Measurements from ENCODE around the gene C19orf73. TPM values are rescaled to one million over a fixed set of nuclear protein-coding genes. Genes with fewer than 3 reads are reported as not detected.
A peak's percentile ranks its signal among the peaks of the same experiment; 100 is the strongest.

The C19orf73 gene
- total RNA-seq, 1 donor: 0.54 TPM

DNA sequence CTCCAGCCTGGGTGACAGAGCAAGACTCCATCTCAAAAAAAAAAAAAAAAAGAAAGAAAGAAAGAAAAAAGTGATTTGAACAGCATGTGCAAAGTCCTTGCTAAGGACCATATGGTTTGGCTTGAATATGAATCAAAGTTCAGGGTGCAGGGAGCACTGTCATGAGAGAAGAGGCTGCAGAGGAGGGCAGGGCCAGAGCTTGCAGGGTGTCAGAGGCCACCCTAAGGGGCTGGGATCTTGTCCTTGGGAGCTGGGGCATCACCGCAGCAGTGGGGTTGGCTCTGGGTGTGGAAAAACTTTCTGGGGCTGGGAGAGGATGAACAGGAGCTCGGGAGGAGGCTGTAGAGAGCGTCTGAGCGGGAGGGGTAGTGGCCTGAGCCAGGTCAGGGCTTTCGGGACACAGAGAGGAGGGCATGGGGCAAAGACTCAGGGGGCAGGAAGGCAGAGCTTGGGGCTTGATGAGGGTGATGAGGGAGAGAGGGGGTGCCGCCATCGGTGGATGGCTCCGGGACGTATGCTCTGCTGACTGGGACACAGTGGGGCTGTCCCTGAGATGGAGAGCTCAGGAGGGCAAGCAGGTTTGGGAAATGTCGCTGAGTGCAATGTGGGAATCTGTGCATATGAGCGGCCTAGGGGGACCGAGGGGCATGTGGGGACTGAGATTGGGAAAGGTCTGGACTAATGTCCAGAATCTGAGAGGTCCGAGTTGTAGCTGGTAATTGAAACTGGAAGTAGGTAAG is 41.7 kb upstream of the C19orf73 start:
- DNase-seq (ENCODE audit: low read depth): no peak
- TF ChIP-seq, protein P1, sequence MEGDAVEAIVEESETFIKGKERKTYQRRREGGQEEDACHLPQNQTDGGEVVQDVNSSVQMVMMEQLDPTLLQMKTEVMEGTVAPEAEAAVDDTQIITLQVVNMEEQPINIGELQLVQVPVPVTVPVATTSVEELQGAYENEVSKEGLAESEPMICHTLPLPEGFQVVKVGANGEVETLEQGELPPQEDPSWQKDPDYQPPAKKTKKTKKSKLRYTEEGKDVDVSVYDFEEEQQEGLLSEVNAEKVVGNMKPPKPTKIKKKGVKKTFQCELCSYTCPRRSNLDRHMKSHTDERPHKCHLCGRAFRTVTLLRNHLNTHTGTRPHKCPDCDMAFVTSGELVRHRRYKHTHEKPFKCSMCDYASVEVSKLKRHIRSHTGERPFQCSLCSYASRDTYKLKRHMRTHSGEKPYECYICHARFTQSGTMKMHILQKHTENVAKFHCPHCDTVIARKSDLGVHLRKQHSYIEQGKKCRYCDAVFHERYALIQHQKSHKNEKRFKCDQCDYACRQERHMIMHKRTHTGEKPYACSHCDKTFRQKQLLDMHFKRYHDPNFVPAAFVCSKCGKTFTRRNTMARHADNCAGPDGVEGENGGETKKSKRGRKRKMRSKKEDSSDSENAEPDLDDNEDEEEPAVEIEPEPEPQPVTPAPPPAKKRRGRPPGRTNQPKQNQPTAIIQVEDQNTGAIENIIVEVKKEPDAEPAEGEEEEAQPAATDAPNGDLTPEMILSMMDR (IDR thresholded peaks at IDR 0.05; ENCODE audit: insufficient read depth, low read length): no peak
- no peak overlapping the region for H3K4me3 ChIP-seq (ENCODE audit: low read depth, low read length)

DNA sequence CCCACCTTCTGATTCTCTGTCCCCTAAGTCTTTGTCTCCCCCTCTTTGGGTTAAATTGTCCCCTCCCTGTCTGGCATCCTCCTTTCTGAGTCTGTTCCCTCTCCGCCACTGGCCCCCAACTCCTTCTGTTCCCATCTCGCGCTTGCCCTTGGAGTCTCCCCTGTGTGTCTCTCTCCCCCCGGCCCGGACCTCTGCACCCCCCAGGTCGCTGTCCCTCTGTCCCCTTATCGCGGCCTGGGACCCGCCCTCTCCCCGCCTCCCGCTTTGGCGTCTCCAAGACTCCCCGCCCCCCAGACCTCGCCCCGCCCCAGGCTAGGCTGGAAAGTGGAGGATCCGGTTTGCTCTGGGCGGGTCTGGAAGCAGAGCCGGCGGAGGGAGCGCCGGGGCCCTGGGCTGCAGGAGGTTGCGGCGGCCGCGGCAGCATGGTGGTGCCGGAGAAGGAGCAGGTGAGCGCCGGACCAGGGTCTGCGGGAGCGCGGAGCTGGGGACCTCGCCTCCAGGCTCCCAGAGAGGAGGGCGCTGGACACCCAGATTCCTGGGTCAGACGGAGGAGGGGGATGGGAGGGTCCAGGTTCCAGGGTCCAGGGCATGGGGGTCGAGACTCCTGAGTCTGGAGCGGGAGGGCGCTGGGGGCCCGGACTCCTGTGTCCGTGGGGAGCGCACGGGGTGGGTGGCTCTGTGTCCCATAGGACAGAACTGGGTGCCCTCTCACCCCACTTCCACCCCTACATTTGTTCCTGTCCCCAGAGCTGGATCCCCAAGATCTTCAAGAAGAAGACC is 38.7 kb upstream of the C19orf73 start, which contains the start of gene TRPM4:
TRPM4 (plus strand) TSS at position 348 of the 780 bp plus-strand sequence; CDS start at position 423, 75 bp downstream.
- TF ChIP-seq, protein P1 (IDR thresholded peaks at IDR 0.05; ENCODE audit: insufficient read depth, low read length): no peak
- peak; percentile 65 for DNase-seq (ENCODE audit: low read depth)
- peak within 1 kb of the TSS; percentile 96 for H3K4me3 ChIP-seq (ENCODE audit: low read depth, low read length)

DNA sequence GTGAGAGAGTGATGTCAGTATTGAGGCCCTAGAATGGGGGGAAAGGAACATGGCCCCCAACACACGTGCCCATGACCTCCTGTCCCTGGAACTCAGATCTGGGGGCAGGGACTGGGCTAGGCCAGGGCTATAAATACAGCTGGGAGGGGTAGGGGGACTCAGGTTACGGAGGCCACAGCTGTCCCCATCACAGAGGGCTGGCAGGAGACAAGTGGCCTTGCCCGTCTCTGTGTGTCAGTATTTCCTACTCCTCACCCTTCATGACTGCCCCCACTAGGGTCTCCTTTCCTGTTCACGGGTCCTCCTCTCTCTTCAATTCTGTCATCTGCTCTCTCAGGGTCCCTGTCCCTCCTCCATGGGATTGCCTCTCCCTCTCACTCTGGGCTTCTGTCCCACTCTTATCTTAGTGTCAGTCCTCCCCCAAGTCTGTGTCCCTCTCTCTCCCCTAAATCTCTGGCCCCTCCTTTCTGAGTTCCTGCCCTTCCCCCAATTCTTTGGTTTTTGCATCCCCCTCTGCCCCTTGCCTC is 36.9 kb upstream of the C19orf73 start:
- H3K4me3 ChIP-seq (ENCODE audit: low read depth, low read length): no peak overlapping the region
- DNase-seq (ENCODE audit: low read depth): no peak
- TF ChIP-seq, protein P1 (IDR thresholded peaks at IDR 0.05; ENCODE audit: insufficient read depth, low read length): no peak

DNA sequence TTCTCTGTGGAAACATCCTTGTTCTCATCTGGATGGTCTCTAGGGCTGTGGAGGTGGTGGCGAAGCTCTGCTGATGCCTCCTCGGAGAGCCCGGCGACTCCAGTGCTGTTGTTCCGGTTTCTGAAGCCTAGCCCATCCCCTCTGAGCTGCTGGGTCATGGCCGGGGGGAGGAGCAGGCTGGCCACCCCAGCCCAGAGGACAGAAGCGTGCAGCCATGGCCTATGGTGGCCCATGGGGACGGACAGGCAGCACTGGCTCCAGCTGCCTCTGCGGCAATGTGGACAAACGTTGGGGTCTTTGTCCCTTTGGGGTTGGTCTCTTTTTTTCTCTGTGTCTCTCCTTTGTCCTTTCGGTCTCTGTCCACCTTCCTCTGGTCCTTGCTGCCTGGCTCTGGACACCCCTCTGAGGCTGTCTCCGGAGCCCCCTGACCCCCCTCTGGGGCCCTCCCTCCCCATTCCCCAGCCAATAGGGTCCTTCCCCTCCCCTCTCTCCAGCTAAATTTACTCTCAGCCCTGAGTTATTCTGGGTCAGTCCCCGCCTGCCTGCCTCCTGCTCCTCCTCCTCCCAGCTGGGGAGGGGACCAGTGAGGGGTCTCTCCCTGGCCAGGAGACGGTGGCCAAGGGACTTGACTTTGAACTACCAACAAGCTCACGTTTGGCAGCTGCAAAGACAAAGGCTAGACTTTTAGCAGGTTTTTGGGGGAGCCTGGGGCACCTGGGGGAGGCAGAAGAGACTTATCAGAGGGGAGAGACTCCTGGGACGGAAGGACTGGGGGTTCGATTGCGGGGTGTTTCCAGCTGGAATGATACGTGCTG is 36.3 kb upstream of the C19orf73 start, which contains the start of gene HRC:
HRC (minus strand) TSS at position 392 of the 815 bp plus-strand sequence; CDS start at position 233, 159 bp downstream.
- DNase-seq (ENCODE audit: low read depth): no peak
- H3K4me3 ChIP-seq (ENCODE audit: low read depth, low read length): no peak within 1 kb of the TSS
- TF ChIP-seq, protein P1 (IDR thresholded peaks at IDR 0.05; ENCODE audit: insufficient read depth, low read length): no peak

DNA sequence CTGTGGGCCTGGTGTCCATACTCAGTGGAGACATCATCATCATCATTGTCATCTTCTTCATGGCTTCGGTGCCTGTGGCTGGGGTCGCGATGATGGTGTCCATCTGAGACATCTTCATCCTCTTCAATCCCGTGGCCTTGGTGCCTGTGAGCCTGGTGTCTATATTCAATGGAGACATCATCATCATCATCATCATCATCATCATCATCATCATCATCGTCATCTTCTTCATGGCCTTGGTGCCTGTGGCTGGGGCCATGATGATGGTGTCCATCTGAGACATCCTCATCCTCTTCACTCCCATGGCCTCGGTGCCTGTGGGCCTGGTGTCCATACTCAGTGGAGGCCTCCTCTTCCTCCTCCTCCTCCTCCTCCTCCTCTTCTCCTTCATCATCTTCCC is 35.3 kb upstream of the C19orf73 start:
- no peak for DNase-seq (ENCODE audit: low read depth)
- H3K4me3 ChIP-seq (ENCODE audit: low read depth, low read length): no peak overlapping the region
- TF ChIP-seq, protein P1 (IDR thresholded peaks at IDR 0.05; ENCODE audit: insufficient read depth, low read length): no peak

DNA sequence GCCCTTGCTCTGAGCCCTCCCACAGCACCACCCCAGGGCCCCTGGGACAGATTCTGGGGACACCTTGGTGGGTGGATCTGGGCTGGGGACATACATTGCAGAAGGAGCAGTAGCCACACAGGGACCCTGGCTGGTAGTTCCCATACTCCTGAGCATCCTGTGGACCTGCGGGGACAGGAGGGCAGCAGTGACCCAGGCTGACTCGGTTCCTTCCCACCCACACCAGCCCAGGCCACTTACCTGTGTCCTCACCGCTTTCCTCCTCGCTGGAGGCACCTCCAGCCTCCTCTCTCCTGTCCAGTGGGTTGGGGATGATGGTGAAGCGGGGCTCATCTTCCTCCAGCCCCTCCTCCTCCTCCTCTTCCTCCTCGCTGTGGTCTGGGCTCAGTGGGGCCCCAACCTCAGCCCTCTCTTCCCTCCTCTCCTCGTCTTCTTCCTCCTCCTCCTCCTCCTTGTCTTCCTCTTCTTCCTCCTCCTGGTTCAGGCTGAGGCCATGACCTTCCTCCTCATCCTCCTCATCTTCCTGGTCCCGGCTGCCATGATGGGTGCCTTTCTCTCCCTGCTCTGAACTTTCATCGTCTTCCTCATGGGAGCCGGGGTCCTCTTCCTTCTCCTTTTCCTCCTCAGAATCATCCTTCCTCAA is 34.3 kb upstream of the C19orf73 start:
- TF ChIP-seq, protein P1 (IDR thresholded peaks at IDR 0.05; ENCODE audit: insufficient read depth, low read length): no peak
- DNase-seq (ENCODE audit: low read depth): no peak
- H3K4me3 ChIP-seq (ENCODE audit: low read depth, low read length): no peak overlapping the region

All from fibroblast of the aortic adventitia (primary cell).